EL (cell line): ENCODE measurements around the gene KCTD2.

Source experiments
- DNase-seq: peaks from one replicate; pipeline ENCODE4 v3.0.0-alpha.2; 2016

Gene KCTD2

GRCh38 chr17:75103601-75104554, 56.9 kb downstream of the KCTD2 start:
- no peak for DNase-seq

- DNase-seq = peak; percentile 36
These were observed 58.4 kb downstream of the KCTD2 start for GRCh38 chr17:75105126-75106080.

DNA sequence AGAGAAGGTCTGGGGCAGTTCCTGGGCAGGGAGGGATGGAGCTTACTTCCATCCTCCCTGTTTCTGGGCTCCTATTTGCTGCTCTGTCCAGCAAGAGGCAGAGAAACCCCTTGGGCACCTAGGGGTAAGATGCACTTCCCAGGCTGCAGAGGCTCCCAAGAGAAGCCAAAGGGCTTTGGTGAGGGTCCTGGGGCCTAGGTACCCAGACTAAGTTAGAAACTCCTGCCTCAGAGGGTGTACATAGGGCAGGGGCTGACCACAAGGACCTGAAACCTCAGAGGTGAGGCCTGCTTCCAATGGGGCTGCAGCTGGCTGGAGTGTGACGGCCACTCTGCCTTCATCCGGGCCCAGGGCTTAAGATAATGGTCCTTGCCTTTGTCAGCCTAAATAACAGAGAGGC, 61.2 kb downstream of the KCTD2 start:
- DNase-seq = no peak

- no peak for DNase-seq
These were observed 62.0 kb downstream of the KCTD2 start for GRCh38 chr17:75109046-75109406.

GRCh38 chr17:75109407-75110233, 62.6 kb downstream of the KCTD2 start, which contains the start of gene ARMC7:
TSS of gene ARMC7 (plus strand) at chr17:75109969. CDS start at chr17:75110289, 320 bp downstream.
- DNase-seq = peak; percentile 85

GRCh38 chr17:75110234-75110937, 63.4 kb downstream of the KCTD2 start:
- no peak for DNase-seq

DNA sequence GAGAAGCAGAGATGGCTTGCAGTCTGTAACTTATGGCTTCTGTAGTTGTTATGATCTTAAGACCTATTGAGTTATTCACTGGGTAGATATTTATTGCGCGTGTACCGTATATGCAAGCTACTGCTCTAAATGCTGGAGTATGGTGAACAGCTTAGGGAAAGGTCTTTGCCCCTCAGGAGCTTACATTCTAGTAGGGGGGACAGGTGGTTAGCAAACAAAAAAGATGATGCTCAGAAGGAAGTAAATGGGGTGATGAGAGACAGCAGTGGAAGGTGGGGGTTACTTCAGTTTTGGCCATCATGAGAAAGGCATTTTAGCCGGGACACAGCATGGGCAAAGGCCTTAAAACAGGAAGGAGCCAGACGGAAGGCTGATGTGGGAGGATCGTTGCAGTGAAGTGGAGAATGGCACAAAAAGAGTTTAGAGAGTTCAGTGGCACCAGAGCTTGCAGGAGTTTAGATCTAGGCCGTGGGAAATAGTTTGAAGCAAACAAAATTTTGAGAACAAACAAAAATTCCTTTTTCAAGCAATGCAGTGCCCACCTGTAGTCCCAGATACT, 64.8 kb downstream of the KCTD2 start:
- no peak for DNase-seq

- DNase-seq = peak; percentile 91
These were observed 67.0 kb downstream of the KCTD2 start for GRCh38 chr17:75113798-75114551.

GRCh38 chr17:75114552-75115314, 67.7 kb downstream of the KCTD2 start:
- DNase-seq = no peak
